Glutamatergic neuron (in vitro differentiated cells): ENCODE measurements around the gene TSHZ2. TPM values are rescaled to one million over a fixed set of nuclear protein-coding genes. Genes with fewer than 3 reads are reported as not detected.

Experiments used
- DNase-seq: peaks from one replicate; pipeline ENCODE4 v3.0.0; 2022
- H3K27ac Mint-ChIP-seq: one replicate; pipeline ENCODE4 v1.8.0; 2020; ENCODE audit warnings: mild to moderate bottlenecking, mixed read lengths, inconsistent platforms; ENCODE audit not compliant: unreplicated experiment
- H3K27me3 Mint-ChIP-seq: one replicate; pipeline ENCODE4 v1.8.0; 2020; ENCODE audit warnings: mild to moderate bottlenecking, moderate library complexity, mixed read lengths, inconsistent platforms; ENCODE audit not compliant: unreplicated experiment
- H3K36me3 Mint-ChIP-seq: one replicate; pipeline ENCODE4 v1.8.0; 2020; ENCODE audit warnings: mild to moderate bottlenecking, mixed read lengths, inconsistent platforms; ENCODE audit not compliant: unreplicated experiment
- H3K4me1 Mint-ChIP-seq: one replicate; pipeline ENCODE4 v1.8.0; 2020; ENCODE audit warnings: mild to moderate bottlenecking, low read depth, mixed read lengths, inconsistent platforms; ENCODE audit not compliant: unreplicated experiment
- H3K4me3 Mint-ChIP-seq: one replicate; pipeline ENCODE4 v1.8.0; 2020; ENCODE audit warnings: mild to moderate bottlenecking, mixed read lengths, inconsistent platforms; ENCODE audit not compliant: unreplicated experiment
- H3K9me3 Mint-ChIP-seq: one replicate; pipeline ENCODE4 v1.8.0; 2020; ENCODE audit warnings: mild to moderate bottlenecking, moderate library complexity, mixed read lengths, inconsistent platforms; ENCODE audit not compliant: unreplicated experiment
- total RNA-seq: library from RNA; stranded (reverse); fragmentation: NEBNext Ultra II Directional; extraction: Animal tissue kit (Norgen Biotek cat#: 25700); gene quantifications from one replicate; pipeline ENCODE4 v1.2.1, GENCODE V29; 2021; ENCODE audit not compliant: unreplicated experiment
- TF ChIP-seq, protein P1 (sequence below): fragments of 200-600 bp; sonication (generic); IDR thresholded peaks from one replicate; pipeline ENCODE4 v1.5.0; 2021; ENCODE audit not compliant: partially characterized antibody, unreplicated experiment

The TSHZ2 gene
- total RNA-seq, 1 donor from 2014 or later, result 10.0 TPM

DNA sequence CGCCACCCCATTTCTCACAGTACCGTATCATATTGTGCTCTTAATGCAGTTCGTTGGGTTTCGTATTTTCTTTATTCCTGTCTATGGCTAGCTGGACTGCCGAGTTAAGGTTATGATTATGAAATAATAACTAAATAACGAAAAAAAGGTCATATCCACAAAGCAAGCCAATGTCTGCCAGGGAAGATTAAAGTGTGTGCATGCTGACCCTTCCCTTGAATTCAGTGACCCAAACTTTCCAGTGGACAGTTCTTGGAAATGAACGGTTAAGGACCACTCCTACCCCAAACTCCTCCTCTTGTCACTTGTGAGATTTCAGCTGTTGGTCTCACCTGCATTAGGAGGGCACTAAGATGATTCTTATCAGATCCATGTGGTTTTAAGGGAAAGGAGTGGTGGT, 449.9 kb downstream of the TSHZ2 start:
- H3K27me3 Mint-ChIP-seq, result no peaks in the 10 kb centered on the region
- H3K36me3 Mint-ChIP-seq, result peaks cover 3% of the 10 kb centered on the region
- no peak for DNase-seq
- no peak overlapping the region for H3K4me3 Mint-ChIP-seq
- H3K4me1 Mint-ChIP-seq, result peaks cover 8% of the 10 kb centered on the region
- TF ChIP-seq, protein P1, sequence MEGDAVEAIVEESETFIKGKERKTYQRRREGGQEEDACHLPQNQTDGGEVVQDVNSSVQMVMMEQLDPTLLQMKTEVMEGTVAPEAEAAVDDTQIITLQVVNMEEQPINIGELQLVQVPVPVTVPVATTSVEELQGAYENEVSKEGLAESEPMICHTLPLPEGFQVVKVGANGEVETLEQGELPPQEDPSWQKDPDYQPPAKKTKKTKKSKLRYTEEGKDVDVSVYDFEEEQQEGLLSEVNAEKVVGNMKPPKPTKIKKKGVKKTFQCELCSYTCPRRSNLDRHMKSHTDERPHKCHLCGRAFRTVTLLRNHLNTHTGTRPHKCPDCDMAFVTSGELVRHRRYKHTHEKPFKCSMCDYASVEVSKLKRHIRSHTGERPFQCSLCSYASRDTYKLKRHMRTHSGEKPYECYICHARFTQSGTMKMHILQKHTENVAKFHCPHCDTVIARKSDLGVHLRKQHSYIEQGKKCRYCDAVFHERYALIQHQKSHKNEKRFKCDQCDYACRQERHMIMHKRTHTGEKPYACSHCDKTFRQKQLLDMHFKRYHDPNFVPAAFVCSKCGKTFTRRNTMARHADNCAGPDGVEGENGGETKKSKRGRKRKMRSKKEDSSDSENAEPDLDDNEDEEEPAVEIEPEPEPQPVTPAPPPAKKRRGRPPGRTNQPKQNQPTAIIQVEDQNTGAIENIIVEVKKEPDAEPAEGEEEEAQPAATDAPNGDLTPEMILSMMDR, result no peak
- H3K27ac Mint-ChIP-seq, result no peak overlapping the region
- H3K9me3 Mint-ChIP-seq, result peaks cover 1% of the 10 kb centered on the region

DNA sequence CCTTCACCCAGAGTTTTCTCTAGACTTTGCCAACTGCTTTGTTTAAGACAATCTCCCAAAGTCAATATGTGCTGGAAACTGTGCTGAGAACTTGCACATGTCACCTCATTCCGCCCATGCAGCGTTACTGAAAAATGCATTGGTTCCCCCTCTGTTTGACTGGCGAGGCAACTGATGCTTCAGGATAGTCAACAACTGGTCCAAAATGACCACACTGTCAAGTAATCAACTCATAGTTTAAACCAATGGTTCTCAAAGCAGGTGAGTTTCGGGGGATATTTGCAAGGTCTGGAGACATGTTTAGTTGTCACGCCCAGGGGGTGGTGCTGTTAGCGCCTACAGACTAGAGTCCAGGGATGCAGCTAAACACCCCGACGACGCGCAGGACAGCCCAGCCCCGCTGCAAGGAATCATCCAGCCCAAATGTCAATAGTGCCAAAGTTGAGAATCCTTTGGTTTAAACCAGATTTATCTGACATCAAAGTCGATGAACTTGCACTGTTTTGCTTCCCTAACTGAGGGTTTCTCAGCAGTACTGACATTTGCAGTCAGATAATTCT, 451.5 kb downstream of the TSHZ2 start:
- Mint-ChIP-seq H3K4me1 (peaks cover 8% of the 10 kb centered on the region), H3K27ac (no peak overlapping the region), H3K27me3 (no peaks in the 10 kb centered on the region), H3K4me3 (no peak overlapping the region), H3K9me3 (peaks cover 1% of the 10 kb centered on the region), H3K36me3 (peaks cover 3% of the 10 kb centered on the region)
- TF ChIP-seq, protein P1, result no peak
- DNase-seq, result no peak

DNA sequence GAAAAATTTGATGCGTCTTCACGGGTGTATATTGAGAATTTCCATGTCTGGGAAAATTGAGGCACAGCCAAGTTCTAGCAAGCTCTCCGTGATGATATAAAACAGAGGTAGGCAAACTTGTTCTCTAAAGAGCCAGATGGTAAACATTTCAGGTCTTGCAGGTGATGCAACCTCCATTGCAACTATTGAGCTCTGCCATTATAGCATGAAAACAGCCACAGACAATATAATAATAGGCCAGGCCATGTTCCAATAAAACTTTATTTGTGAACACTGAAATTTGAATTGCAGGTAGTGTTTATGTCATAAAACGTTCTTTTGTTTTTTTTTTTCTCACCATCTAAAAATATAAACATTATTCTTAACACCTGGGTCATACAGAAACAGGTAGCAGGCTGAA, 453.3 kb downstream of the TSHZ2 start:
- DNase-seq, result no peak
- H3K9me3 Mint-ChIP-seq, result no peaks in the 10 kb centered on the region
- no peak overlapping the region for H3K27ac Mint-ChIP-seq
- no peak overlapping the region for H3K4me3 Mint-ChIP-seq
- H3K4me1 Mint-ChIP-seq, result no peaks in the 10 kb centered on the region
- no peaks in the 10 kb centered on the region for H3K27me3 Mint-ChIP-seq
- TF ChIP-seq, protein P1, result no peak
- H3K36me3 Mint-ChIP-seq, result peaks cover 3% of the 10 kb centered on the region

- Mint-ChIP-seq H3K9me3 (no peaks in the 10 kb centered on the region), H3K36me3 (peaks cover 3% of the 10 kb centered on the region), H3K27me3 (no peaks in the 10 kb centered on the region), H3K27ac (no peak overlapping the region), H3K4me3 (no peak overlapping the region), H3K4me1 (no peaks in the 10 kb centered on the region)
- TF ChIP-seq, protein P1, result no peak
- DNase-seq, result no peak
Measured at GRCh38 chr20:53425941-53426340, 453.8 kb downstream of the TSHZ2 start.

DNA sequence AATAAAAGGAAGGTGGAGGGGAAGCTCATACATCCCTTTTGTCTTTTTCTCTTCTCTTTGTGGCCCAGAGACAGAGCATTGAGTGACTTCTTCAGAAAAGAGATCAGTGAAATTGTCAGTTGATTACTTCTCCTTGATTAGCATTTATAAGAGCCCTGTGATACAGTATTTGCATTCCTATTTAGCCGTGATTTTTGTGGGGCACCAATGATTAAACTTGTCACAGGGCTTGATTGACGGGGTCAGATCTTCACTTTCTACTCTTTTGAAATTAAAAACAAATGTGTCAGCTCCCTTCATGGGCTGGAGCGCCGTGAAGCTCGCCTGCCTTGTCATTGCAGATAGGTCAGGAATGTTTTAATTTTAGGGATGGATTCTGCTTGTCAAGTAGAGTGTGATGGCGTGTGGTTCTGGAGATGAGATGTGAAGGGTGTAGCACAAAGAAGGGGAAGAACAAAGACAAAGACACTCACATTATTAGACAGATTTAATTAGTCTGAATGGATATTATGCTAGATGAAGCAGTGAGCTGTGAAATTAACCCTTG, 454.7 kb downstream of the TSHZ2 start:
- TF ChIP-seq, protein P1, result no peak
- no peak for DNase-seq
- Mint-ChIP-seq H3K36me3 (no peaks in the 10 kb centered on the region), H3K27ac (no peak overlapping the region), H3K4me3 (no peak overlapping the region), H3K4me1 (no peaks in the 10 kb centered on the region), H3K27me3 (no peaks in the 10 kb centered on the region), H3K9me3 (no peaks in the 10 kb centered on the region)
